Pons (tissue), 1 donor: ENCODE measurements around the gene ZSWIM4.

Source experiments
- DNase-seq: peaks from one replicate; pipeline ENCODE4 v3.0.0-alpha.2; 2016; ENCODE audit warnings: low spot score

ZSWIM4 gene

GRCh38 chr19:13834244-13835069, 39.2 kb downstream of the ZSWIM4 start:
- DNase-seq, result no peak

GRCh38 chr19:13835791-13836723, 40.8 kb downstream of the ZSWIM4 start:
- no peak for DNase-seq

DNA sequence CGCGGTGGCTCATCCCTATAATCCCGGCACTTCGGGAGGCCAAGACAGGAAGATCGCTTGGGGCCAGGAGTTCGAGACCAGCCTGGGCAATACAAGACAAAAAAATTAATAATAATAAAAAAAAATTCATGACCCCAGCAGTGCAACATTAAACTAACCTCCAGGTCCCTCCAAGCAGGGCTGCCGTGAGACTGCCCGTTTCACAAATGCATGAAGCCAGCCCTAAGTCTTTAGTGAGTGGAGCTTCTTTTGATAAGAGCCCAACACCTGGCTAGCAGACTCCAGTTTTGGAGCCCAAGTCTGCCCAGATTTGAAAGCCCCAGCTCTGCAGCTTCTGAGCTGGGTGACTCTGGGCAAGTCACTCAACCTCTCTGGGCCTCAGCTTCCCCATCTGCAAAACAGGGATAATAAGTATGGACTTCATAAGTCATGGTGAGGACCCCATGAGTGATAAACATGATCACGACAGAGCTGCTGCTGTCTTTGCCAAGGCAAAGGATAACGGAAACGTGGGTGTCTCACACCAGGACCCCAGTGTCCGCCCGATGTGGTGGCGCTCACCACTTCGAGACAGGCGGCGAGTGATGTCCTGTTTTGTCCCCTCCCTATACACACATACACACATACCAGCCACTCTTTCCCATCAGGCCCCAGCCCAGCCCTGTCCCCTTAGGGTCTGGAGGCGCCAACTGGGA, 43.3 kb downstream of the ZSWIM4 start:
- DNase-seq, result no peak

GRCh38 chr19:13839130-13839937, 44.1 kb downstream of the ZSWIM4 start:
- peak; percentile 55 for DNase-seq

DNA sequence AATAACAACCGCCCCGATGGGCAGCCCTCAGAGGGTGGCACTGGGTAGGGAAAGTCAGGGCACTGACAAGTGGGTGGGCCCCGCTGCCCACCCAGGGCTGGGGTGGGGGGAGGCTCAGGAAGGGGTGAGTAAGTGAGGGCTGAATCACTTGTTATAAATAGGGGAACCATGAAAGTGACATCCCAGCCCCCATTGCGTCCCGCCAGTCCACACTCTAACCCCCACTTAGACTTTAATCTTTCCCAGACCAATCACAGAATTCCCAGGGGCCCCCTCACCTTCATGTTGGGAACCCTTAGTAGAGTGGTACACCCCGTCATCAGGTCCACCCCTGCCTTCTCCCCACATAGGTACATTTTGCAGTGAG, 44.7 kb downstream of the ZSWIM4 start:
- DNase-seq, result no peak

GRCh38 chr19:13840305-13841085, 45.3 kb downstream of the ZSWIM4 start:
- DNase-seq, result no peak

DNA sequence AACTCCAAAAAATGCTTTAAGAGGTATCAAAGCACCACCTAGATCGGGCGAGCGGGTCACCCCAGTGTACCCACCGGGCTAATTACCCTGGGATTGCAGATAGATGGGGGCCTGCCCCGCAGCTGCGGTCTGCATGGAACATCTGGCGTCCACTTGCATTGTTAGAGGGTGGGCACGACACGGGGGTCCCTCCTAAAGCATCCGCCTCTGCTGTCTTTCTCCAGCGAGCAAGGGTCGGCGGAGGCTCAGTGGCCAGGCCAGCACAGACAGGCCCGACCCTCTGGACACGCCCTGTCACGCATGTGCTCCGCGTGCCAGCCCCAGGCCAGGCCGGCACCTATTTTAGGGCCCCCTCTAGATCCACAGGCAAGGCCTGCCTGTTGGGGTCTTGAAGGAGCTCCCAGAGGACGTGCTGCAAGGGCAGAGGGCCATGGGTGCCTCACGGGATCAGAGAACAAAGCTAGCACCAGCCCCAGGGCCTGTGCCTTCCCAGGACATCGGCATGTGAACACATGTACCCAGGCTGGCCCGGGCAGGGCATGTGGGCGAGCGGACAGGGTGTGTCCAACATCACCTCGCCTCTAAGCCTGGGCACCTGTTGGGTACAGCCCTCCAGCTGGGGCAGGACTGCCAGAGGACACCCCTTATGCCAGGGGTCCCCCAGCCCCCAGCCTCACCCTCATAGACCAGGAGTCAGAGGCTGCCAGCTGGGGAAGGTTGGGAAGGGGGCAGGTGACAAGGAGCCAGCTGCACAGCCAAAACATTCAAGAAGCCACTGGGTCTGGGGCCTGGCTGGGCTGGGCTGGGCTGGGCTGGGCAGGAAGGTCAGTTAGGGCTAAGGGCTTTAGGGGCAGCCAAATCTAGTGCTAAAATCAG, 46.1 kb downstream of the ZSWIM4 start:
- no peak for DNase-seq

GRCh38 chr19:13841962-13842290, 46.7 kb downstream of the ZSWIM4 start:
- DNase-seq, result no peak

GRCh38 chr19:13842291-13843103, 47.3 kb downstream of the ZSWIM4 start:
- no peak for DNase-seq

- no peak for DNase-seq
Observed at GRCh38 chr19:13843104-13843921, 48.1 kb downstream of the ZSWIM4 start.

DNA sequence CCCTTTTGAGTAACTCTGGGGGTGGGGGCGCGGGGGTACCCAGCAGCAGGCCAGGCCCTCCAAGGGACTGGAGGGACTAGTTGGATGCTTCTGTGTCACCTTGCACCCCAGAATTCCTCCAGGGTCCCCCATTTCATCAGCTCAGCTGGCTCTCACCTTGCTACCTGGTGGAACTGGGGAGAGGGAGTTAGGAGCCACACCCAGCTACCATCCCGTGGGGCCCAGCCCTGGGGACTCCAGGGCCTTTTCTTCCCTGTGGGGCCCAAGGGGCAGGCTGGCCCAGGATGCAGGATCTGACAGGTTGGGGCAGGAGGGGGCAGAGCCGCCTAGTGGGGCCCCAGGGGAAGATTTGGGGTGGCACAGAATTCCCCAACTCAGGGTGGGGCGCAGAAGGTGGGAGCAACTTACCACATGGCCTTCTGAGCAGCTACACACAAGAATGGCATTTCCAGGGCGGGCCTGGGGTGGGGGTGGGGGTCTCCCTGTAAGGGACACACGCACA, 48.9 kb downstream of the ZSWIM4 start:
- DNase-seq, result no peak

- DNase-seq, result peak; percentile 67
Observed at GRCh38 chr19:13846557-13847406, 51.5 kb downstream of the ZSWIM4 start.

GRCh38 chr19:13847407-13848339, 52.4 kb downstream of the ZSWIM4 start:
- DNase-seq, result peak; percentile 60

DNA sequence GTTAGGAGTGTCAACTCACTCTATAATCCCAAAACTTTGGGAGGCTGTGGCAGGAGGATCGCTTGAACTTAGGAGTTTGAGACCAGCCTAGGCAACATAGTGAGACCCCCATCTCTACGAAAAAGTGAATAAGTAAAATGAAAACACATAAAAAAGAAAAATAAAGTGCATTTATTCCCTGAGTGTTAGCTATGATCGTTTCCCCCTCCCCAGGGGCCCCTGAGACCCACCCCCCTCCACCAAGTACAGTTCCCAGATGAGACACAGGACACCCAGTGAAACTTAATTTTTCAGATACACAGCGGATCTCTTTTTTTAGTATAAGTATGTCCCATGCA, 53.1 kb downstream of the ZSWIM4 start:
- no peak for DNase-seq

DNA sequence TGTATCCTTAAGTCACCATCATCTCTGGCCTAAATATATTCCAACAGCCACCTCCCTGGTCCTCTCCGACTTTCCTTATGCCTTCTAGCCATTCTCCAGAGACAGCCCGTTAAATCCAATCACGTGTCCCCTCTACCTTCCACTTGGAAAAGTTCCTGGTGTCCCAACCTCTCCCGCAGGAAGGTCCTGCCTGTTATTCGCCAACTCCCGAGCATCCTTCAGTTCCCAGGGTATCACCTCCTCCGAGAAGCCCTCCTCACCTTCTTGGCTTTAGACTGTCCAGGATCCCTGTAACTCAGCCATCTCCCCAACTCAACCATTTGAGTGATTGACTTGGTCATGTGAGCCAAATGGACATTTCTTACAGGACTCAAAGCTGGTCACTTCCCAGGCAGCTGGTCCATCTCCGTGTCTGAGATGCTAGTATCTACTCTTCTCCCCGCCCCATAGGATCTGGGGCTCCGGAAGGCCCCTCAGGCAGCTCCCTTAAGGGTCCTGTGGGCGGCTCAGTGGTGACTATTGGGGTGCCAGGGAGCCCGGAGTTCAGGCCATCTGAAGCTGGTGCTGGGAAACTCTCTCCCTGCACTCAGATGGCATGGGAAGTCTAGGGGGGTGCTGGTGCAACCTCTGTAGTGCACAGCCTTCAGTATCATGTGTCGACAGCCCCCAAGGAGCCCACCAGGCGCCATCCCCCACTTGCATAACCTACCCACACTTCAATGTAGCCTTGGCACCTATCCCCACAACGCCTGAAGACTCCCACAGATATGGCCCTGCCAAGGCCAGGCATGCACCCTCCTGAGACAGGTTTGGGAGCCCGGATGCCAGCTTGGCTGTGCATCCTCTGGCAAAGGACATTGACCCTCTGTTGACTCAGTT, 53.8 kb downstream of the ZSWIM4 start:
- no peak for DNase-seq
